ENCODE results near the gene FHL3.
A peak's percentile ranks its signal among the peaks of the same experiment; 100 is the strongest.
"Not testable (repeated sequence)": the region's sequence is repeated elsewhere in the genome, so short reads cannot be mapped to it uniquely, and the experiment has no call there.

Gene FHL3

GRCh38 chr1:38034871-38035270 lies 29.6 kb upstream of the FHL3 start:
- DNase-seq, result no peak

- not testable (repeated sequence) for DNase-seq
These were observed 27.7 kb upstream of the FHL3 start for GRCh38 chr1:38032992-38033391.

- no peak for DNase-seq
These were observed 26.2 kb upstream of the FHL3 start for GRCh38 chr1:38031513-38031866.

- no peak for DNase-seq
These were observed 25.5 kb upstream of the FHL3 start for GRCh38 chr1:38030596-38031512.

GRCh38 chr1:38029685-38030511 lies 24.6 kb upstream of the FHL3 start:
- no peak for DNase-seq

- DNase-seq, result peak; percentile 49
These were observed 23.9 kb upstream of the FHL3 start for GRCh38 chr1:38029081-38029681.

- DNase-seq, result no peak
These were observed 23.4 kb upstream of the FHL3 start for GRCh38 chr1:38028671-38029070.

- DNase-seq, result no peak
These were observed 22.8 kb upstream of the FHL3 start for GRCh38 chr1:38028105-38028591.

- no peak for DNase-seq
These were observed 22.1 kb upstream of the FHL3 start for GRCh38 chr1:38027201-38028104.

GRCh38 chr1:38026592-38027200 lies 21.4 kb upstream of the FHL3 start:
- DNase-seq, result no peak

- no peak for DNase-seq
These were observed 20.4 kb upstream of the FHL3 start for GRCh38 chr1:38025664-38026063.

- no peak for DNase-seq
These were observed 19.9 kb upstream of the FHL3 start for GRCh38 chr1:38025233-38025632.

- DNase-seq, result no peak
These were observed 17.5 kb upstream of the FHL3 start for GRCh38 chr1:38022810-38023209.

GRCh38 chr1:38021969-38022368 lies 16.7 kb upstream of the FHL3 start:
- no peak for DNase-seq

GRCh38 chr1:38020396-38020795 lies 15.1 kb upstream of the FHL3 start:
- DNase-seq, result no peak

- no peak for DNase-seq
These were observed 13.6 kb upstream of the FHL3 start for GRCh38 chr1:38018864-38019343.

- no peak for DNase-seq
These were observed 10.8 kb upstream of the FHL3 start for GRCh38 chr1:38015978-38016725.

- no peak for DNase-seq
These were observed 9.6 kb upstream of the FHL3 start for GRCh38 chr1:38014724-38015424.

- no peak for DNase-seq
These were observed 8.9 kb upstream of the FHL3 start for GRCh38 chr1:38014171-38014570.

GRCh38 chr1:38013227-38013622 lies 7.9 kb upstream of the FHL3 start:
- no peak for DNase-seq
